ENCODE results near the gene SLC2A14.
"Not testable (repeated sequence)": the region's sequence is repeated elsewhere in the genome, so short reads cannot be mapped to it uniquely, and the experiment has no call there.

DNA sequence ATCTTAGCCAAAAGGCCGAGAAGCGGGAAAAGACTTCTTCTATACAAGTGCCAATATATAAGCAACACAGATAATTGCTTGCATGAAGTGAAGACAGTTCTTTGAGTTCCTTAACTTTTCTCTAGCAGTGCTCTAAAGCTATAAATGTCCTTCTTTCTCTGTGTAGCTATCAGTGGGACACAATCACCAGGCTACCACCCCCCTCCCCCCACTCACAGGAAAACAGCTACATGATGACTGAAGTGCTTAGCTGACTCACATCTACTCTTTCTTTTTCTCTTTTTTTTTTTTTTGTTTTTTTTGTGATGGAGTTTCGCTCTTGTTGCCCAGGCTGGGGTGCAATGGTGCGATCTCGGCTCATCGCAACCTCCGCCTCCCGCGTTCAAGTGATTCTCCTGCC, 30.3 kb downstream of the SLC2A14 start:
- TF ChIP-seq, protein P1, sequence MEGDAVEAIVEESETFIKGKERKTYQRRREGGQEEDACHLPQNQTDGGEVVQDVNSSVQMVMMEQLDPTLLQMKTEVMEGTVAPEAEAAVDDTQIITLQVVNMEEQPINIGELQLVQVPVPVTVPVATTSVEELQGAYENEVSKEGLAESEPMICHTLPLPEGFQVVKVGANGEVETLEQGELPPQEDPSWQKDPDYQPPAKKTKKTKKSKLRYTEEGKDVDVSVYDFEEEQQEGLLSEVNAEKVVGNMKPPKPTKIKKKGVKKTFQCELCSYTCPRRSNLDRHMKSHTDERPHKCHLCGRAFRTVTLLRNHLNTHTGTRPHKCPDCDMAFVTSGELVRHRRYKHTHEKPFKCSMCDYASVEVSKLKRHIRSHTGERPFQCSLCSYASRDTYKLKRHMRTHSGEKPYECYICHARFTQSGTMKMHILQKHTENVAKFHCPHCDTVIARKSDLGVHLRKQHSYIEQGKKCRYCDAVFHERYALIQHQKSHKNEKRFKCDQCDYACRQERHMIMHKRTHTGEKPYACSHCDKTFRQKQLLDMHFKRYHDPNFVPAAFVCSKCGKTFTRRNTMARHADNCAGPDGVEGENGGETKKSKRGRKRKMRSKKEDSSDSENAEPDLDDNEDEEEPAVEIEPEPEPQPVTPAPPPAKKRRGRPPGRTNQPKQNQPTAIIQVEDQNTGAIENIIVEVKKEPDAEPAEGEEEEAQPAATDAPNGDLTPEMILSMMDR (IDR thresholded peaks at IDR 0.05; ENCODE audit: low read length): not testable (repeated sequence)
- TF ChIP-seq EZH2 (optimal IDR thresholded peaks at IDR 0.05; ENCODE audit: low read depth, low read length): not testable (repeated sequence)
